Chondrocyte (in vitro differentiated cells): ENCODE measurements around the gene CLDN6. TPM values are rescaled to one million over a fixed set of nuclear protein-coding genes. Genes with fewer than 3 reads are reported as not detected.

Experiments
- DNase-seq: peaks from one replicate; pipeline ENCODE4 v3.0.0; 2021; ENCODE audit warnings: mixed read lengths, low spot score
- H3K27ac Mint-ChIP-seq: one replicate; pipeline ENCODE4 v1.8.0; 2021; ENCODE audit warnings: mild to moderate bottlenecking, moderate library complexity, mixed read lengths; ENCODE audit not compliant: unreplicated experiment
- H3K27me3 Mint-ChIP-seq: 2 replicates; pipeline ENCODE4 v1.8.0; 2021; ENCODE audit warnings: low read depth, mixed read lengths
- H3K36me3 Mint-ChIP-seq: 2 replicates; pipeline ENCODE4 v1.8.0; 2021; ENCODE audit warnings: low read depth, mixed read lengths
- H3K4me1 Mint-ChIP-seq: 2 replicates; pipeline ENCODE4 v1.8.0; 2021; ENCODE audit warnings: low read depth, mild to moderate bottlenecking, mixed read lengths
- H3K4me3 Mint-ChIP-seq: one replicate; pipeline ENCODE4 v1.8.0; 2021; ENCODE audit warnings: mild to moderate bottlenecking, moderate library complexity, mixed read lengths; ENCODE audit not compliant: unreplicated experiment
- H3K9me3 Mint-ChIP-seq: 2 replicates; pipeline ENCODE4 v1.8.0; 2021; ENCODE audit warnings: low read depth, mixed read lengths
- CTCF ChIP-seq: fragments of 200-600 bp; sonication (generic); IDR thresholded peaks from 2 replicates; pipeline ENCODE4 v1.5.0; 2021; ENCODE audit warnings: antibody characterized with exemption, mild to moderate bottlenecking, moderate library complexity
- total RNA-seq: library from RNA; stranded (reverse); gene quantifications from 3 replicates; pipeline ENCODE4 v1.2.1, GENCODE V29; 2021

CLDN6 gene
- total RNA-seq, 1 donor from 2014 or later, result 0.27 TPM

- Mint-ChIP-seq H3K4me1 (peaks cover 29% of the 10 kb centered on the region), H3K4me3 (peak overlapping the region; percentile 91), H3K36me3 (peaks cover 9% of the 10 kb centered on the region), H3K27me3 (no peaks in the 10 kb centered on the region), H3K9me3 (no peaks in the 10 kb centered on the region), H3K27ac (peak overlapping the region; percentile 99)
- peak; percentile 94 for DNase-seq
- TF ChIP-seq CTCF, result no peak
Observed at GRCh38 chr16:3020604-3021448, 2.8 kb upstream of the CLDN6 start.

GRCh38 chr16:3020247-3020603, 2.2 kb upstream of the CLDN6 start, which contains the start of gene TNFRSF12A:
Gene TNFRSF12A, plus strand, starts transcription at chr16:3020368. Its CDS starts 30 bp downstream, at chr16:3020398.
- peaks cover 29% of the 10 kb centered on the region for H3K4me1 Mint-ChIP-seq
- H3K27ac Mint-ChIP-seq, result peak within 1 kb of the TSS; percentile 99
- H3K27me3 Mint-ChIP-seq, result no peaks in the 10 kb centered on the region
- peak; percentile 93 for DNase-seq
- peak within 1 kb of the TSS; percentile 91 for H3K4me3 Mint-ChIP-seq
- no peaks in the 10 kb centered on the region for H3K9me3 Mint-ChIP-seq
- H3K36me3 Mint-ChIP-seq, result peaks cover 9% of the 10 kb centered on the region
- peak; percentile 22 for TF ChIP-seq CTCF

- Mint-ChIP-seq H3K4me1 (peaks cover 29% of the 10 kb centered on the region), H3K9me3 (no peaks in the 10 kb centered on the region), H3K27me3 (no peaks in the 10 kb centered on the region)
Observed at GRCh38 chr16:3019594-3020246, 1.7 kb upstream of the CLDN6 start.

GRCh38 chr16:3017344-3017743, 639 bp downstream of the CLDN6 start:
- Mint-ChIP-seq H3K4me3 (no peak overlapping the region), H3K9me3 (no peaks in the 10 kb centered on the region), H3K27ac (no peak overlapping the region), H3K36me3 (peaks cover 7% of the 10 kb centered on the region), H3K27me3 (peaks cover 11% of the 10 kb centered on the region), H3K4me1 (peaks cover 12% of the 10 kb centered on the region)
- DNase-seq, result no peak
- no peak for TF ChIP-seq CTCF

More at GRCh38 chr16:3019594-3020246, 1.7 kb upstream of the CLDN6 start:
- TF ChIP-seq CTCF, result no peak
- H3K4me3 Mint-ChIP-seq, result peak overlapping the region; percentile 91
- no peak for DNase-seq
- peaks cover 9% of the 10 kb centered on the region for H3K36me3 Mint-ChIP-seq
- H3K27ac Mint-ChIP-seq, result peak overlapping the region; percentile 81

GRCh38 chr16:3015865-3016521, 2.0 kb downstream of the CLDN6 start:
- no peak for TF ChIP-seq CTCF
- H3K4me3 Mint-ChIP-seq, result no peak overlapping the region

More at GRCh38 chr16:3015865-3016521, 2.0 kb downstream of the CLDN6 start:
- Mint-ChIP-seq H3K27me3 (peaks cover 14% of the 10 kb centered on the region), H3K27ac (no peak overlapping the region), H3K36me3 (no peaks in the 10 kb centered on the region), H3K9me3 (no peaks in the 10 kb centered on the region), H3K4me1 (peaks cover 4% of the 10 kb centered on the region)
- DNase-seq, result no peak
